ENCODE data around the gene GAGE12C.
"Not testable (repeated sequence)": the region's sequence is repeated elsewhere in the genome, so short reads cannot be mapped to it uniquely, and the experiment has no call there.

GAGE12C gene

DNA sequence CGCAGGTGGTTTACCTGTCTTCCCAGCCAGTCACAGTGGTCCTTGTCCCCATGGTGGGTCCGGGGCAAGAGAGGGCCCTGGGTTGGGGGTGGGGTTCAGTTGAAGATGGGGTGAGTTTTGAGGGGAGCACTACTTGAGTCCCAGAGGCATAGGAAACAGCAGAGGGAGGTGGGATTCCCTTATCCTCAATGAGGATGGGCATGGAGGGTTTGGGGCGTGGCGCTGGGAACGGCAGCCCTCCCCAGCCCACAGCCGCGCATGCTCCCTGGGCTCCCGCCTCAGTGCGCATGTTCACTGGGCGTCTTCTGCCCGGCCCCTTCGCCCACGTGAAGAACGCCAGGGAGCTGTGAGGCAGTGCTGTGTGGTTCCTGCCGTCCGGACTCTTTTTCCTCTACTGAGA lies at the start of gene GAGE12C:
GAGE12C (plus strand) TSS at position 301 of the 400 bp plus-strand sequence. CDS start 1,155 bp downstream, outside the sequence.
- not testable (repeated sequence) for DNase-seq

GRCh38 chrX:49541433-49541832 lies 9.5 kb downstream of the GAGE12C start, which contains the start of gene GAGE12D:
GAGE12D (plus strand) TSS chrX:49541733; CDS start chrX:49542888, 1,155 bp downstream.
- DNase-seq = not testable (repeated sequence)

- not testable (repeated sequence) for DNase-seq
Measured at GRCh38 chrX:49550989-49551388, 19.0 kb downstream of the GAGE12C start, which contains the start of gene GAGE12E. GAGE12E (plus strand) TSS chrX:49551289; CDS start chrX:49552444, 1,155 bp downstream.

- DNase-seq = not testable (repeated sequence)
Measured at GRCh38 chrX:49560542-49560941, 28.6 kb downstream of the GAGE12C start, which contains the start of gene GAGE12F. GAGE12F (plus strand) TSS chrX:49560842; CDS start chrX:49561997, 1,155 bp downstream.

GRCh38 chrX:49568728-49569127 lies 36.8 kb downstream of the GAGE12C start:
- not testable (repeated sequence) for DNase-seq

DNA sequence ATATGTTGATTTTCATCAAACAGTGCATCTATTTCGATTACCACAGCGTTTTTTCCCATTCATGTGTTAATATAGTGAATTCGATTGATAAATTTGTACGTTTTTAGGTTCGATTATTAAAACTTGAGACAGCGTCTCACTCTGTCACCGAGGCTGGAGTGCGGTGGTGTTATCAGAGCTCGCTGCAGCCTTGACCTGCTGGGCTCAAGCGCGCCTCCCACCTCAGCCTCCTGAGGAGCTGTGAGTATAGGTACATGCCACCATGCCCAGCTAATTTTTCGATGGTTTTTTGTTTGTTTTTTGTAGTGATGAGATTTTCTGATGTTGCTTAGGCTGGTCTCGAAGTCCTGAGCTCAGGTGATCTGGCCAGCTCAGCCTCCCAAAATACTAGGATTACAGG lies 37.2 kb downstream of the GAGE12C start:
- DNase-seq = not testable (repeated sequence)

GRCh38 chrX:49570100-49570499 lies 38.1 kb downstream of the GAGE12C start, which contains the start of gene GAGE12G:
GAGE12G (plus strand) TSS chrX:49570400; CDS start chrX:49571555, 1,155 bp downstream.
- DNase-seq = not testable (repeated sequence)

- DNase-seq = not testable (repeated sequence)
Measured at GRCh38 chrX:49579649-49580048, 47.7 kb downstream of the GAGE12C start, which contains the start of gene GAGE12H. GAGE12H (plus strand) TSS chrX:49579949; CDS start chrX:49581104, 1,155 bp downstream.

All from NCI-H2227 treated with DMSO at 0.1 percent for 48 hours (cell line).